ENCODE data around the gene ANAPC16.

DNA sequence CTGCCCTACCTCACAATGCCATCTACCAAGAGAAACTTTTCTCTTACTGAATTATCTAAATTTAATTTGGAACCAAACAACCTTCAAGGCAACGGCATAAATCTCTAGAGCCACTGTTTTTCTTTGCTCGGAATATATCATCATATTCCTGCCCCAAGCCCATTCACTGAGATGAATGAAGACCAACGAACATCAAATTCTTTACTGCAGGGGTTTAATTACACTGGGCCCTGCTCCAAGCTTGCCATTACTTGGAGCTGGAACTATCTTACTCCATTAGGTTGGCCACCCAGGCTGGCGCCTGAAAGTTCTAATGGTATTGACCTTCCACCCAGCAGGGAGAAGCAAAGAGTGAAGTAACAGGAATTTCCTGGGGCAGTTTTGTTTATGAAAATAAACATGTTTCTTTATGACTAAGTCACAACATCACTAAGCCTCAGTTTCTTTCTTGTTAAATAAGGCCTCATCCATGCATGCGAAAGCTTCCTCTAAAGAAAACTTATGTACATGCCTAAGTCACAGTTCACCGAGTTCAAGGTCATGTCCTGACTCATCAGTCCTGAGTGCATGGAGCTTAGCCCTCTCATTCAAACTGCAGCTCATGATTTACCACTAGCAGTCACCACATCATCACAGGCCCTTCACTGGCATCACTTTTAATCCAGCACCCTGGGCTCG, 42.1 kb upstream of the ANAPC16 start:
- TF ChIP-seq, protein P1, sequence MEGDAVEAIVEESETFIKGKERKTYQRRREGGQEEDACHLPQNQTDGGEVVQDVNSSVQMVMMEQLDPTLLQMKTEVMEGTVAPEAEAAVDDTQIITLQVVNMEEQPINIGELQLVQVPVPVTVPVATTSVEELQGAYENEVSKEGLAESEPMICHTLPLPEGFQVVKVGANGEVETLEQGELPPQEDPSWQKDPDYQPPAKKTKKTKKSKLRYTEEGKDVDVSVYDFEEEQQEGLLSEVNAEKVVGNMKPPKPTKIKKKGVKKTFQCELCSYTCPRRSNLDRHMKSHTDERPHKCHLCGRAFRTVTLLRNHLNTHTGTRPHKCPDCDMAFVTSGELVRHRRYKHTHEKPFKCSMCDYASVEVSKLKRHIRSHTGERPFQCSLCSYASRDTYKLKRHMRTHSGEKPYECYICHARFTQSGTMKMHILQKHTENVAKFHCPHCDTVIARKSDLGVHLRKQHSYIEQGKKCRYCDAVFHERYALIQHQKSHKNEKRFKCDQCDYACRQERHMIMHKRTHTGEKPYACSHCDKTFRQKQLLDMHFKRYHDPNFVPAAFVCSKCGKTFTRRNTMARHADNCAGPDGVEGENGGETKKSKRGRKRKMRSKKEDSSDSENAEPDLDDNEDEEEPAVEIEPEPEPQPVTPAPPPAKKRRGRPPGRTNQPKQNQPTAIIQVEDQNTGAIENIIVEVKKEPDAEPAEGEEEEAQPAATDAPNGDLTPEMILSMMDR (IDR thresholded peaks at IDR 0.05; ENCODE audit: insufficient read depth, low read length, poor library complexity, severe bottlenecking): no peak
- no peak for TF ChIP-seq EZH2phosphoT487 (conservative IDR thresholded peaks at IDR 0.05; ENCODE audit: low read length)

Measured in SU-DHL-6 (cell line).